NCI-H2196 treated with DMSO at 0.1 percent for 48 hours (cell line): ENCODE data around the gene ARTN.

Source experiments
- DNase-seq: peaks from one replicate; lab custom pipeline; 2025; ENCODE audit not compliant: unreplicated experiment; lab: John Stamatoyannopoulos, UW

ARTN gene

DNA sequence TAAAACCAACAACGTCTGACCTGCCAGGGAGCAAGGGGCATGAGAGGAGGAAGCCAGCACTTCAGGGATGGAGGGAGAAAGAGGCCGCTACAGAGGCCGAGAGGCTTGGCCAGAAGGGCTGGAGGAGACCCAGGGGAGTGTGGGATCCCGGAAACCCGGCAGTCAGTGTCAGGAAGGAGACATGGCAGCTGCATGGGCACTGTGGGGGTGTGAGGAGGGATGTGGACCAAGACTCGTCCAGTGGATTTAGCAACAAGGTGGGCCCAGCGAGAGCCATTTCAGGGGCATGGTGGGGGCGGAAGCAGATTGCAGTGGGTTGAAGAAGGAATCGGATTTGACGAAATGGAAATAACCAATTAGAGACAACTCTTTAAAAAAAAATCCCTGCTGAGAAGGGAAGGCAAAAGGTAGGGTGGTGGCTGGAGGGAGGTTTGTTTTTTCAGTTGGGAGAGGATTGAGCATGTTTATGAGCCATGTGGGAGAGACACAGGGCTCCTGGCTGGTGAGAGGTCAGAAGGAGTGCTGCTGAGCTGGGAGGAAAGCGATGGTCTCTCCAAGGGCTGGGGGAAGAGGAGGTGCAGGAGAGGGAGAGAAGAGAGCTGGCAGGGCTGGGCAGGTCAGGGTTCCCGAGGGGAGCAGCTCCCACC lies 49.8 kb downstream of the ARTN start:
- DNase-seq, result no peak

DNA sequence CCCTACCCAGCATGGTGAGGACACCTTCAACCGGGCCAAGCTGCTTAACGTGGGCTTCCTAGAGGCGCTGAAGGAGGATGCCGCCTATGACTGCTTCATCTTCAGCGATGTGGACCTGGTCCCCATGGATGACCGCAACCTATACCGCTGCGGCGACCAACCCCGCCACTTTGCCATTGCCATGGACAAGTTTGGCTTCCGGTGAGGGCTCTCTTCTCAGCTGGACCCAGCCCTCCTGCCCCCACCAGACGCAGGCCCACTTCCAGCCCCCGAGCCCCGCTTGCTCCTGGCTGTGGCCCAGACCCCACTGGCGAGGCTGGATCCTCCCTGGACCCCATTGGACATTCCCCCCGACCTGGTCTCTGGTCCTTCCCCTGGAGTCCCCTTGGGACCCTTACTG lies 51.3 kb downstream of the ARTN start:
- no peak for DNase-seq

DNA sequence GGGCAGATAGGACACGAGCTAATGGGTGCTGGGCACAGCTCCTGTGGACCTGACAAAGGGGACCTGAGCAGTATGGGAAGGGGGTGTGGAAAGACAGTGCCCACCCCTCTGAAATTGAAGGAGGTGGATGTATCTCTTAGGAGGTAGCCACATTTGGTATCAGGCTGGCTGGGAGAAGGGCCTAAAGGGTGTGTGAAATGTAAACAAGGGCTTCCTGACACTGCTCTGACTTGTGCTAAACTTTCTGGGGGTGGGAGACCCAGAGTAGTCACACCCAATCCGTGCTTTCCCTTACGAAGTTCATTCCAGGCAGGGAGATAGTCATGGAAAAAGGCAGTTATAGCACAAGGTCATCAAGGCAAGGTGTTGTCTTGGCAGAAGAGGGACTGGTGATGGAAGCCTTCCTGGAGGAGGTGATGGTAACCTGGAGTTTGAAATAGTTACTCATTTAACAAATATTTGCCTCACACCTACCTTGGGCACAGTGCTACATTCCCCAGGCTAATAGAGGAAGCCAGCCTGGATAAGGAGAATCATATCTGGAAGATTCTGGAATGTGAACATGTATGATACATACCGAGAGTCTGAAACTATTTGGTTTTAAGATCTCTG lies 52.5 kb downstream of the ARTN start:
- DNase-seq, result no peak

DNA sequence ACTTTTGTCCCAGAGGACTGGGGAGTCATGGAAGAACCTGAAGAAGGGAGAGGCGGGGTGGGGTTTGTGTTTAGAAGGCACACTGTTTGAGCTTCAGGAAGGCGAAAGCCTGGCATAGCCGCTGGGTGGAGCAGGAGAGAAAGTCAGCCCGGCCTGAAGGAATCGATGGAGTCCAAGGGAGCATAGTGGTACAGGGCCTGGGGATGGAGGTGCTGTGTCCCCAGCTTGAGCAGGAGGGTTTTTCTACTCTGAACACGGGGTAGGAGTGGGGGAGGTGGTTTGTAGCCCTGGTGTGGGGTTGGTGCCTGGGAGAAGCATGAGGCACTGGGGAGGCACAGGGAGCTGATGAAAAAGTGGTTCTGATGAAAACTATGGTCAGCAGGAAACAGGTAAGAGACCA lies 53.1 kb downstream of the ARTN start:
- DNase-seq, result no peak
